Activated T-cell treated with anti-CD3 and anti-CD28 coated beads for 24 hours (primary cell): ENCODE measurements around the gene UBE2I.
"Not testable (repeated sequence)": the region's sequence is repeated elsewhere in the genome, so short reads cannot be mapped to it uniquely, and the experiment has no call there.

Experiments
- DNase-seq: peaks from one replicate; pipeline ENCODE4 v3.0.0-alpha.2; 2020; ENCODE audit warnings: low read depth

The UBE2I gene

GRCh38 chr16:1277617-1278282, 31.7 kb upstream of the UBE2I start:
- no peak for DNase-seq

GRCh38 chr16:1278477-1278876, 31.0 kb upstream of the UBE2I start:
- no peak for DNase-seq

DNA sequence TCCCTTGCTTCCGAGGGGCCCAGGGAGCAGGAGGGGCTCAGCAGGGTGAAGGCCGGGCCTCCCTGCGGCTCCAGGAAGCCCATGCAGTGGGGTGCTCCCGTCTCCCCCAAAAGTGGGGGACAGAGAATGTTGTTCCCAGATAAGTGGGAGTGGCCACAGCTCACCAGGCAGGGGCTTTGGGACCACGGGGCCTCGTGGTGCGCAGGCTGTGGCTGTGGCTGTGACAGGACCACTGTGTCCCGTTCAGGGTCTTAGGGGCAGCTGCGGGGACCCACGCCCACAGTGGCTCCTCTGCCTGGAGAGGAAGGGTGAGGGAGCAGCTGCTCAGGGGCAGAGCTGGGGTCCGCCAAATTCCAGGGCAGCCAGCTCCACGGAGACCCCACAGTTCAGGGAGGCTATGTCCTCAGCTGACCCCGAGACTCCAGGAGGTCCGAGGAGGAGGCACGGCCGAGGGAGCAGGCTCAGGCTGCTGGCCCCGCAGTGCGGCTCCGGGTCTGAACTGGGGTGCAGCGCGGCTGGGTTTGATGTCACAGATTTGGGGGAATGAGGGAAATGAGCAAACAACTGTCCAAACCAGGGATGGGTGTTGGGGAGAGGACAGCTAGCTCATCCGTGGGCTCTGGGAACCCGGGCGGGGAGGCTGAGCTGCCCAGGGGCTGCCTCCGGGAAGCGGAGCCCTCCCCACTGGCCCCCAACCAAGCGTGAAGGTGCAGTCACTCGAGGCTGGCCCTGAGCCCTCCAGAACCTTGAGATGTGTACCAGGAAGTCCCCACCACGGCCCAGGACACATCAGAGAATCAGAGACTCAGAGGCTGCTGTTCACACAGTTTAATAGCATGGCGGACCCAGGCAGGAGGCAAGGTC, 30.1 kb upstream of the UBE2I start:
- no peak for DNase-seq

DNA sequence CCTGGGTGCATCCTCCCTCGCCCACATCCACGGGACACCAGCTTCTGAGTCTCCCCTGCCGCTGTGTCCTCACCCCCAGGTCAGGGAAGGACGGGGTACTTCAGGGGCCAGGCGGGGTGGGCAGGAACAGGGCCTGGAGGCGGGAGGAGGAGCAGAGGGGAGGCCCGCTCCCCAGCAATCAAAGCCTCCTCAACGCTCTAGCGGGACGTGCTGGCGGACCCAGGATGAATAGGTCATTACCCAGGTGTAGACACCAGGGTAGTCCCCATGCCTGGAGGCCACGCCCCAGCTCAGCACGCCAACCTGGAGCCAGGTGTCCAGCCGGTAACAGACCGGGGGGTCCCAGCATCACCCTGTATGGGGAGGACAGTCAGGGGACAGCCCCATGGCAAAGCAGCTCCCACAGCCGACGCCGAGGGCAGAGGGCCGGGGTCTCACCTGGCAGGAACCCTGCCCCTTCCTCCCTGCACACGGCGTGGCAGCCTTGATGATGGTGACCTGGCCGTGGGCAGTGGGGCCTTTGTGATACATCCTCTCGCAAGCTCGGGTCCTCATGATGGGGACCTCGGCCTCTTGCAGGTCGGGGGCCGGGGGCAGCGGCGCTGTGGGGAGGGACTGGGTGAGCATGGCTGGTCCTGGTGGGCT, 29.4 kb upstream of the UBE2I start:
- no peak for DNase-seq

DNA sequence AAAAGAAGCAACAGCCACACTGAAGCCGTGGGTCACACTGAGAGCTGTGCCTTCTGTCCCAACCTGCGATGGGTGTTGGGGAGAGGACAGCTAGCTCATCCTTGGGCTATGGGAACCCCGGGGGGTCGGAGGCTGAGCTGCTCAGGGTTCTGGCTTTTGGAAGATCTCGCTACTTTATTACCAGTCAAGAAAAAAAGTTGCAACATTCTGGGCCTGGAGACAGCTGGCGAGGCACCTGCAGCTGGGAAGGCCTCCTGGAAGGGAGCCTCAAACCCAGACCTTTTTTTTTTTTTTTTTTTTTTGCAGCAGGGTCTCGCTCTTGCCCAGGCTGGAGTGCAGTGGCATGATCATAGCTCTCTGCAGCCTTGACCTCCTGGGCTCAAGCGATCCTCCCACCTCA, 28.7 kb upstream of the UBE2I start:
- DNase-seq, result no peak

DNA sequence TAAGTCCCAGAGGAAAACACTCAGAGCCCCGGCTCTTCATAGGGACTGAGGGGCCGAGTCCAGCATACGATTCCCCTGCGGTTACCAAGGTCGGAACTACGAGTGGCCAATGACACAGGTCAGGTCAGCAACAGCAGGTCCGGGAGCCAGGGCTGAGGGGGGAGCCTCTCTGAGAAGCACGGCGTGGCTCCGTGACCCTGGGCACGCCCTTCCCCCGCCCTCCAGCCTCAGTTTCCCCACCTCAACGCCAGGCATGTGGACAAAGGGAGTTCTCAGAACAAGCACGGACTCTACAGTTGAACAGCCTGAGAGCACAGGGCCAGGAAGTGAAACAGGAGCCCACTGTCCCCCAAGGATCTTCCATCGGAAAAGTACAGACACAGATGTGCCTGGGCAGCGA, 27.9 kb upstream of the UBE2I start:
- DNase-seq, result no peak

- no peak for DNase-seq
Observed at GRCh38 chr16:1282324-1282973, 27.0 kb upstream of the UBE2I start.

DNA sequence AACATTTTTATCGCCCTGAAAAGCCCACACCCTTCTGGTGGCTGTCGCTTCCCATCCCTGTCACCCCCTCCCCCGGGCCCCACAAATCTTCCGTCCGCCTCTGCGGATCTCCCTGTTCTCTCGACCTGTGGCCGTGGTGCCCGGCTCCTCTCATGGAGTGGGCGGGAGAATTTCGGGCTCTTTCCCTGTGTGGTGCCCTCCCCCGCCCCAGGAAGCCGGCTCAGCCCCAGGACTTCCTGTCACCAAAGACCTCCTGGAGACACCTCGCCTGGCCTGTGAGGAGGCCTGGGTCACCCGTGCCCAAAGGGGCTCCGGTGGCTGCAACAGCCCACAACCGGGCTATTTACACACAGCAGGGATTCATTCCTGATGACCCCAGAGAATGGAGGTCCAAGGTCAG, 26.1 kb upstream of the UBE2I start:
- DNase-seq, result no peak

DNA sequence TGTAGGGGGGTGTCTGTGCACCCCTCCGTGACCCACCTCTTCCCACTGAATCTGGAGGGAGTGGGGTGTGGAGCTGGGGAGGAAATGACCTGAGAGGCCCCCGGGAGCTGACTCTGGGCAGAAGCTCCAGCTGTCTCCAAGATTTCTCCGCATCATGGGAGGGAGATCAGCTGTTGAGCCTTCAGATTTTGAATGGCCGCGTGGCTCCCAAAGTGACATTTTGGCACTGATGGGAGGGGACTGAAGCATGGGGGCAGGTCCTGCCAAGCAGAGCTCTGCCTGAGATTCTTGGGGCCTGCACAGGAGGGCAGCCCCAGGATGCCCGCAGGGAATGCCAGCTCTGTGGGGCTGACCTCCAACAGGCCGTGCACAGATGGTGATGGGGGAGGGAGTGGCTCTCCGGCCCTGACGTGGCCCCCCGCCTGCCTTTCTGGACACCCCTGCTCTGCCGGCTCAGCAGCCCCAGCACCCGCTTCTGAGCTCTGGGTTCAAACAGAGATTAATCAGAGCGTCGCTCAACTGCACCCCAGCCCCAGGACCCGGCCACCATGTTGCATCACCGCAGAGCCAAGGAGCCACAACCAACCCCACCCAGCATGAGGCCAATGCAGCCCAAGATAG, 25.3 kb upstream of the UBE2I start:
- no peak for DNase-seq

DNA sequence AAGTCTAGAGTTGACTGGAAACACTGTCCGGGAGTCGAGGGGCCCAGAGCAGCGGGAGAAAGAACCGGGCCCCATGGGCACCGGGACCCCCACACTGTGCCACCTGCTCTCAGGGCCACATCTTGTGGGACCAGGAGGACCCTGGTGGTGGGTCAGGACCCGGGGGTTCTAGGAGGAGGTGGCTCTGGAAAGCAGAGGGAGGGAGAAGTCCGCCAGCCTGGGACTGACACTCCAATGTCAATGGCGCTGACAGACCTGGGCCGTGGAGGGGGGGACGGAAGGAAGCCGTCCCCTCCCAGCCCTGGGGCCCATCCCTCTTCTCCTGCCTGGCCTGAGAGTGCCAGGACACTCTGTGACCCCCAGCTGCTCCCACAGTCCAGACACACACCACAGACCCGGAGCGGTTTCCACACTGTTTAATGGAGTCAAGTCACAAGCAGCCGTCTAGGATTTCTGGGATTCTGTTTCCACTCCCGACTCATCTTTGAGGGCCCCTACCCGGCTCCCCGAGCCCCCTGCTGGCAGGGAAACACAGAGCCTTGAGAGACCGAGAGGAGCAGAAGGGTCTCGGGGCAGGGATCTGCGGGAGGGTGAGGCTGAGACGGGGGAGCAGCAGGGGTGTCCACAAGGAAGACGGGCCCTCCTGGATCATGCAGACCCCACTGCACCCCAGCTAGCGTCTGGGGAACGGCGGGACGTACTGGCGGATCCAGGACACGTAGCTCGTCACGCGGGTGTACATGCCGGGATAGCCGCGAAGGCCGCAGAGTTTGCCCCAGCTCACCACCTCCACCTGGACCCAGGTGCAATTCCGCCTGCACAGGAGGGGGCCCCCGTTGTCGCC, 23.5 kb upstream of the UBE2I start:
- DNase-seq, result no peak

DNA sequence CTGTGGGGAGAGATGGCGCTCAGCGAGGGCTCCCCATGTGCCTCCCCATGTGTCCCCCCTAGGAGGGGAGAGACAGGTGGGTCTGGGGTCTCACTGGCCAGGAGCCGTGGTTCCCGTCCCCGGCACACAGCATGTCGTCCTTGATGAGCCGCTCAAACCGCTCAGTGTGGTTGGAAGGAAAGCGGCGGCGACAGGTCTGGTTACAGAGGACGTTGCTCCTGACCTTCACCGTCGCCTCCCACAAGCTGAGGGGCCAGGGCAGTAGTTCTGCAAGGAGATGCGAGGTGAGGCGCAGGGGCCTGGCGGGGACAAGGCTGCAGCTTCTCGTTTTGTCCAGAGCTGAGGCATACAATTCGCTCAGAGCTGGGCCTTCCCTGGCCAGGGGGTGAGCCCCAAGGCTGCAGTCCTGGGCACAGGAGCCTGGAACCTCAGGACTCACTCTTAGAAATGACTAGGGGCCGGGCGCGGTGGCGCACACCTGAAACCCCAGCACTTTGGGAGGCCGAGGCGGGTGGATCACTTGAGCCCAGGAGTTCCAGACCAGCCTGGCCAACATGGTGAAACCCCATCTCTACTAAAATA, 22.8 kb upstream of the UBE2I start:
- DNase-seq, result no peak

GRCh38 chr16:1287982-1288670, 21.3 kb upstream of the UBE2I start:
- DNase-seq, result no peak

- no peak for DNase-seq
Observed at GRCh38 chr16:1288813-1289476, 20.5 kb upstream of the UBE2I start.

- no peak for DNase-seq
Observed at GRCh38 chr16:1289477-1289866, 20.0 kb upstream of the UBE2I start.

DNA sequence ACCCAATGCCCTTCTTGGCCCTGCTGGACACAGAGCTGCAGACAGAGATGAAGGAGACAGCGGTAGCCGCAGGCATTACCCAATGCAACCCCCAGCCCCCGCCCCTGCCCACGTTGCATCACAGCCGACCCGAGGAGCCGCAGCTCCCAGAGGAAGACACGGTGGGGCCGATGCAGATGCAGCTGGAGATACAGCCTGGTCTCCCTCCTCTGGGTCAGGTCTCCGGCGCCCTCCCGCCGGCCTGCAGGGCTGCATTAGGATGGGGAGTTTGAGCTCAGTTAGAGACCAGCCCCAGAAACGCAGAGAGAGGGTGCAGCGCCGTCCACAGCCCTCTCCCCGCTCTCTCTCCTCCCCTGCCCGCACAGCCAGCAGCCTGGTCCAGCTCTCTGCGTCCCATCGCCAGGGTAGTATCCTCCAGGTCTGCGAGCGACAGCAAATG, 19.4 kb upstream of the UBE2I start:
- no peak for DNase-seq

GRCh38 chr16:1290860-1291575, 18.4 kb upstream of the UBE2I start:
- no peak for DNase-seq

DNA sequence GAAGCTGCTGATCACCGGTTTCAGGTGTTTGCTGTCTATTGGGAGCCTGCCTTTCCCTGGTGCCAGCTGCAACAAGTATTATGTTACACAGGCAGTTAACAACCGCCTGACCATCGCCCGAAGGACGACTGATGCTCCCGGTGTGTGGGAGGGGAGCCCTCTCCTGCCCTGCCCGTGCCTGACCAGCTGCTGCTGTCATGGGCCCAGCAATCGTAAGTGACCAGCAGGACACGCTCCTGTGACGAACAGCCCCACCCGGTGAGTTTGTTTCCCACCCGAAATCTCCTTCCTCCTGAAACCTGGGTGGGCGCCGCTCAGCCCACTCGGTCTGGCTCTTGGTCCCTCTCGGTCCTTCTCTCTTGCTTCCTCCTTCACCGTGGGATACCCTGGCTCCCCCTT, 17.9 kb upstream of the UBE2I start:
- no peak for DNase-seq

DNA sequence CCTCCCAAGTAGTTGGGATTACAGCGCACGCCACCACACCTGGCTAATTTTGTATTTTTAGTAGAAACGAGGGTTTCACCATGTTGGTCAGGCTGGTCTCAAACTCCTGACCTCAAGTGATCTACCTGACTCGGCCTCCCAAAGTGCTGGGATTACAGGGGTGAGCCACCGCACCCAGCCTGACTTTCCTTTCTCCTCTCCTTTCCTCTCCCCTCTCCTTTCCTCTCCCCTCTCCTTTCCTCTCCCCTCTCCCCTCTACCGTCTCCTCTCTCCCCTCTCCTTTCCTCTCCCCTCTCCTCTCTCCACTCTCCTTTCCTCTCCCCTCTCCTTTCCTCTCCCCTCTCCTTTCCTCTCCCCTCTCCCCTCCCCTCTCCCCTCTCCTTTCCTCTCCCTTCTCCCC, 17.2 kb upstream of the UBE2I start:
- not testable (repeated sequence) for DNase-seq

GRCh38 chr16:1292808-1293207, 16.6 kb upstream of the UBE2I start:
- DNase-seq, result not testable (repeated sequence)
